Fibroblast of lung (primary cell): ENCODE measurements around the gene PPIG.

ENCODE experiments used
- CTCF ChIP-seq, 2 donors: IDR thresholded peaks in 1 of 2; conservative IDR thresholded peaks in 1 of 2; 1 replicate in 1 of 2; 2 replicates in 1 of 2; pipeline ENCODE4 v1.5.1; 2011 to 2012; ENCODE audit warnings: low read length in 2 of 2, control low read depth in 1 of 2, inconsistent platforms in 1 of 2, low read depth in 1 of 2, mild to moderate bottlenecking in 1 of 2
- EZH2 ChIP-seq: IDR thresholded peaks from 2 replicates; pipeline ENCODE4 v1.5.1; 2012; ENCODE audit warnings: low read length, control low read depth, mild to moderate bottlenecking; ENCODE audit errors: missing control alignments

GRCh38 chr2:169562519-169562918, 21.6 kb upstream of the PPIG start:
- TF ChIP-seq CTCF (conservative IDR thresholded peaks at IDR 0.05 in 1 of 2, IDR thresholded peaks at IDR 0.05 in 1 of 2; ENCODE audit: low read depth in 1 of 2, low read length in 2 of 2) (no peak), EZH2 (no peak)
